Panc1 (cell line): ENCODE measurements around the gene MCM6.

Experiments
- POLR2AphosphoS5 ChIP-seq: IDR thresholded peaks from 2 replicates; pipeline ENCODE4 v1.6.1; 2012; ENCODE audit warnings: mild to moderate bottlenecking, low read depth, low read length, moderate library complexity
- REST ChIP-seq, 2 experiments: IDR thresholded peaks; 2 replicates each; pipeline ENCODE4 v1.6.1; 2011 to 2012; ENCODE audit warnings: low read depth in 2 of 2, control low read depth in 1 of 2, low read length in 1 of 2, mild to moderate bottlenecking in 1 of 2, moderate library complexity in 1 of 2; ENCODE audit not compliant: insufficient read depth in 1 of 2
- TCF7L2 ChIP-seq: IDR thresholded peaks from 2 replicates; pipeline ENCODE4 v1.6.1; 2011; ENCODE audit warnings: mild to moderate bottlenecking, low read depth, low read length, inconsistent platforms
- TF ChIP-seq, protein P1 (sequence below): fragments of 450-650 bp; IDR thresholded peaks from 2 replicates; pipeline ENCODE4 v1.5.1; 2017; ENCODE audit warnings: mild to moderate bottlenecking

- TF ChIP-seq, protein P1, sequence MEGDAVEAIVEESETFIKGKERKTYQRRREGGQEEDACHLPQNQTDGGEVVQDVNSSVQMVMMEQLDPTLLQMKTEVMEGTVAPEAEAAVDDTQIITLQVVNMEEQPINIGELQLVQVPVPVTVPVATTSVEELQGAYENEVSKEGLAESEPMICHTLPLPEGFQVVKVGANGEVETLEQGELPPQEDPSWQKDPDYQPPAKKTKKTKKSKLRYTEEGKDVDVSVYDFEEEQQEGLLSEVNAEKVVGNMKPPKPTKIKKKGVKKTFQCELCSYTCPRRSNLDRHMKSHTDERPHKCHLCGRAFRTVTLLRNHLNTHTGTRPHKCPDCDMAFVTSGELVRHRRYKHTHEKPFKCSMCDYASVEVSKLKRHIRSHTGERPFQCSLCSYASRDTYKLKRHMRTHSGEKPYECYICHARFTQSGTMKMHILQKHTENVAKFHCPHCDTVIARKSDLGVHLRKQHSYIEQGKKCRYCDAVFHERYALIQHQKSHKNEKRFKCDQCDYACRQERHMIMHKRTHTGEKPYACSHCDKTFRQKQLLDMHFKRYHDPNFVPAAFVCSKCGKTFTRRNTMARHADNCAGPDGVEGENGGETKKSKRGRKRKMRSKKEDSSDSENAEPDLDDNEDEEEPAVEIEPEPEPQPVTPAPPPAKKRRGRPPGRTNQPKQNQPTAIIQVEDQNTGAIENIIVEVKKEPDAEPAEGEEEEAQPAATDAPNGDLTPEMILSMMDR, result no peak
- peak; percentile 43; the same call in 1 of the 2 replicates for TF ChIP-seq POLR2AphosphoS5
- TF ChIP-seq REST (IDR thresholded peaks at IDR 0.05; ENCODE audit: insufficient read depth in 1 of 2, low read depth in 2 of 2, low read length in 1 of 2), result no peak
- 0 out of 2 replicates have a peak, but pooled peaks have one; percentile 36 for TF ChIP-seq TCF7L2
Observed at GRCh38 chr2:135876066-135876711, at the start of gene MCM6.
